ENCODE measurements around the gene MPDZ.

MPDZ gene

DNA sequence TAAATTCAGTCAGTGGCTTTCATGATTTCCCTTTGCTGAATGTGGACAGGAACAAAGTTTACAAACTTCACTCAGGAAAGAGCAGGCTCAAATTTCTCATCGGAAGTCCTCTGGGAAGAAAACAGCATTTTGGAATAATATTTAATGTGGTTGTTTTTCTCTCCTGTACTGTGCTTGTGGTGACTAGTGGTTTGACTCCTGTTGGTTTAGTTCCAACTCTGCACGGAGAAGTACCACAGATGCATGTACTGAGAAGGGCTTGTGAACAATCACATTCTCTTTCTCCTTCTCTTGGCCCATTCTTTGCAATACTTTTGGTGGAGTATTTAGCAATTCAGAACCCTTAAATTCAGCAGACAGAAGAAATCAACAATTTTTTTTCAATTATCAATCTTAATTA, 13.3 kb downstream of the MPDZ start:
- no peak overlapping the region for H3K4me3 ChIP-seq (replicated peaks; ENCODE audit: insufficient read depth, low read length)
- no peak for TF ChIP-seq POLR2AphosphoS5 (IDR thresholded peaks at IDR 0.05; ENCODE audit: low read depth)
- TF ChIP-seq, protein P1, sequence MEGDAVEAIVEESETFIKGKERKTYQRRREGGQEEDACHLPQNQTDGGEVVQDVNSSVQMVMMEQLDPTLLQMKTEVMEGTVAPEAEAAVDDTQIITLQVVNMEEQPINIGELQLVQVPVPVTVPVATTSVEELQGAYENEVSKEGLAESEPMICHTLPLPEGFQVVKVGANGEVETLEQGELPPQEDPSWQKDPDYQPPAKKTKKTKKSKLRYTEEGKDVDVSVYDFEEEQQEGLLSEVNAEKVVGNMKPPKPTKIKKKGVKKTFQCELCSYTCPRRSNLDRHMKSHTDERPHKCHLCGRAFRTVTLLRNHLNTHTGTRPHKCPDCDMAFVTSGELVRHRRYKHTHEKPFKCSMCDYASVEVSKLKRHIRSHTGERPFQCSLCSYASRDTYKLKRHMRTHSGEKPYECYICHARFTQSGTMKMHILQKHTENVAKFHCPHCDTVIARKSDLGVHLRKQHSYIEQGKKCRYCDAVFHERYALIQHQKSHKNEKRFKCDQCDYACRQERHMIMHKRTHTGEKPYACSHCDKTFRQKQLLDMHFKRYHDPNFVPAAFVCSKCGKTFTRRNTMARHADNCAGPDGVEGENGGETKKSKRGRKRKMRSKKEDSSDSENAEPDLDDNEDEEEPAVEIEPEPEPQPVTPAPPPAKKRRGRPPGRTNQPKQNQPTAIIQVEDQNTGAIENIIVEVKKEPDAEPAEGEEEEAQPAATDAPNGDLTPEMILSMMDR (IDR thresholded peaks at IDR 0.05; ENCODE audit: insufficient read depth, low read length): no peak
- no peak for TF ChIP-seq GABPA (IDR thresholded peaks at IDR 0.05; ENCODE audit: low read depth)
- no peak for TF ChIP-seq SPI1 (IDR thresholded peaks at IDR 0.05; ENCODE audit: borderline replicate concordance, low read depth)
- TF ChIP-seq, protein P2, sequence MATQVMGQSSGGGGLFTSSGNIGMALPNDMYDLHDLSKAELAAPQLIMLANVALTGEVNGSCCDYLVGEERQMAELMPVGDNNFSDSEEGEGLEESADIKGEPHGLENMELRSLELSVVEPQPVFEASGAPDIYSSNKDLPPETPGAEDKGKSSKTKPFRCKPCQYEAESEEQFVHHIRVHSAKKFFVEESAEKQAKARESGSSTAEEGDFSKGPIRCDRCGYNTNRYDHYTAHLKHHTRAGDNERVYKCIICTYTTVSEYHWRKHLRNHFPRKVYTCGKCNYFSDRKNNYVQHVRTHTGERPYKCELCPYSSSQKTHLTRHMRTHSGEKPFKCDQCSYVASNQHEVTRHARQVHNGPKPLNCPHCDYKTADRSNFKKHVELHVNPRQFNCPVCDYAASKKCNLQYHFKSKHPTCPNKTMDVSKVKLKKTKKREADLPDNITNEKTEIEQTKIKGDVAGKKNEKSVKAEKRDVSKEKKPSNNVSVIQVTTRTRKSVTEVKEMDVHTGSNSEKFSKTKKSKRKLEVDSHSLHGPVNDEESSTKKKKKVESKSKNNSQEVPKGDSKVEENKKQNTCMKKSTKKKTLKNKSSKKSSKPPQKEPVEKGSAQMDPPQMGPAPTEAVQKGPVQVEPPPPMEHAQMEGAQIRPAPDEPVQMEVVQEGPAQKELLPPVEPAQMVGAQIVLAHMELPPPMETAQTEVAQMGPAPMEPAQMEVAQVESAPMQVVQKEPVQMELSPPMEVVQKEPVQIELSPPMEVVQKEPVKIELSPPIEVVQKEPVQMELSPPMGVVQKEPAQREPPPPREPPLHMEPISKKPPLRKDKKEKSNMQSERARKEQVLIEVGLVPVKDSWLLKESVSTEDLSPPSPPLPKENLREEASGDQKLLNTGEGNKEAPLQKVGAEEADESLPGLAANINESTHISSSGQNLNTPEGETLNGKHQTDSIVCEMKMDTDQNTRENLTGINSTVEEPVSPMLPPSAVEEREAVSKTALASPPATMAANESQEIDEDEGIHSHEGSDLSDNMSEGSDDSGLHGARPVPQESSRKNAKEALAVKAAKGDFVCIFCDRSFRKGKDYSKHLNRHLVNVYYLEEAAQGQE (IDR thresholded peaks at IDR 0.05; ENCODE audit: insufficient replicate concordance, low read depth): no peak
- H3K27ac ChIP-seq (replicated peaks): no peak overlapping the region
- no peak for DNase-seq (ENCODE audit: low read depth in 1 of 2, low spot score in 1 of 2)
- no peaks in the 10 kb centered on the region for H3K27me3 ChIP-seq (ENCODE audit: insufficient read depth, poor library complexity, severe bottlenecking)

DNA sequence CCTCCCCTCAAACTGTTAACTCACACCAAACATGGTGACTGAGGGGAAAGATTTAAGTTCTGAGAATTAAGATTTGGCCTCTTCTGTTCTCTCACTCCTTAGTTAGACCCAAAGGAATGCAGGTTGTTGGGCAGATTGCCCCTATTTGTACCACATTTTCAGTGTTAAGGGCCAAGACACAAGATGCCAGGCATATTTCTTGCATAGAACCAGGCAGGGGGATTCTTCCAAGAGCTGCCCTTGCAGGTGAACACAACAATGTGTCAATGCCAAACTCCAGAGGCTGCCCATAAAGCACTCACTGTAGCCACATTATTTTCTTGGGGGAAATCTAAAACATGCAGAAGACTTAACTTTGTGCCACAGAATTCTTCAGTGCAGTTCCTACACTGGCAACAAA, 14.7 kb downstream of the MPDZ start:
- TF ChIP-seq, protein P1 (IDR thresholded peaks at IDR 0.05; ENCODE audit: insufficient read depth, low read length): no peak
- TF ChIP-seq, protein P2 (IDR thresholded peaks at IDR 0.05; ENCODE audit: insufficient replicate concordance, low read depth): no peak
- no peak for TF ChIP-seq POLR2AphosphoS5 (IDR thresholded peaks at IDR 0.05; ENCODE audit: low read depth)
- TF ChIP-seq GABPA (IDR thresholded peaks at IDR 0.05; ENCODE audit: low read depth): no peak
- TF ChIP-seq SPI1 (IDR thresholded peaks at IDR 0.05; ENCODE audit: borderline replicate concordance, low read depth): no peak
- no peaks in the 10 kb centered on the region for H3K27me3 ChIP-seq (ENCODE audit: insufficient read depth, poor library complexity, severe bottlenecking)
- no peak for DNase-seq (ENCODE audit: low read depth in 1 of 2, low spot score in 1 of 2)

DNA sequence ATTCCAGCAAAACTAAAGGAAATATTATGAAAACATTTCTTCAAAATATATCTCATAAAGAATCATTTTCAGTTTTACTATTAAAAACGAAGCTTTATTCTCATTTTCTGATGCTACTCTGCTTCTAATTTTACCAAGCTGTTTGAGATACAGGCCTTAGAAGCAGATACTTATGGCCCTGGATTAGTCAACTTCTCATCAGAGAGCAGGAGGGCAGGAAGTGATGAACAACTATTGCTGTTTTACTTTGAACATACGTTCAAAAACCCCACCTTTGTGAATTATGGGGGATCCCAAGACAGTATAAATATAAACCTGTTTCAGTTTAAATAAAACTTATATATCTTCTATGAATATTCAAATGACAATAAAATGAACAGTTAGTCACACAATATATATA, 16.0 kb downstream of the MPDZ start:
- DNase-seq (ENCODE audit: low read depth in 1 of 2, low spot score in 1 of 2): no peak
- Histone ChIP-seq H3K27ac (replicated peaks) (no peak overlapping the region), H3K4me3 (replicated peaks; ENCODE audit: insufficient read depth, low read length) (no peak overlapping the region), H3K27me3 (ENCODE audit: insufficient read depth, poor library complexity, severe bottlenecking) (no peaks in the 10 kb centered on the region)
- no peak for TF ChIP-seq POLR2AphosphoS5 (IDR thresholded peaks at IDR 0.05; ENCODE audit: low read depth)
- TF ChIP-seq, protein P2 (IDR thresholded peaks at IDR 0.05; ENCODE audit: insufficient replicate concordance, low read depth): no peak

More for the DNA sequence above, 14.7 kb downstream of the MPDZ start:
- no peak overlapping the region for H3K27ac ChIP-seq (replicated peaks)
- no peak overlapping the region for H3K4me3 ChIP-seq (replicated peaks; ENCODE audit: insufficient read depth, low read length)

DNA sequence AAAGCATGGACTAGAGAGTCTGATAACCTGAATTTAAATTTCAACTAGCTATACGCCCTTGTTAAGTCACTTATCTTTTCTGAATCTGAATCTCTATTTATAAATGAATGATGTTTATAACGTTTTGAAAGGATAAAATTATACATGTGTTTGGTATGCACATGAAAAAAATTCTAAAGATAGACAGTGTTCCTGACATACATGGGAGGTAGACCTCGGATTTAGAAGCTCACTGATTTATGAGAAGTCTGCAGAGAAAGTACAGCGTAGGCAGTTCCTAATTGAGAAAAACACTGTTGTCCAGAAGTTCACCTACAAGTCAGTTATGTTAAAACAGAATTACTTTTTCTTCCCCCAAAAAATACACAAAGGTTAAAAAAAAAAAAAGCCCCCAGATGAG, 26.6 kb downstream of the MPDZ start:
- TF ChIP-seq, protein P2 (IDR thresholded peaks at IDR 0.05; ENCODE audit: insufficient replicate concordance, low read depth): no peak
- TF ChIP-seq POLR2AphosphoS5 (IDR thresholded peaks at IDR 0.05; ENCODE audit: low read depth) (no peak), SPI1 (IDR thresholded peaks at IDR 0.05; ENCODE audit: borderline replicate concordance, low read depth) (no peak), GABPA (IDR thresholded peaks at IDR 0.05; ENCODE audit: low read depth) (no peak)
- TF ChIP-seq, protein P1 (IDR thresholded peaks at IDR 0.05; ENCODE audit: insufficient read depth, low read length): no peak
- H3K27ac ChIP-seq (replicated peaks): no peak overlapping the region
- no peak overlapping the region for H3K4me3 ChIP-seq (replicated peaks; ENCODE audit: insufficient read depth, low read length)
- DNase-seq (ENCODE audit: low read depth in 1 of 2, low spot score in 1 of 2): no peak
- H3K27me3 ChIP-seq (ENCODE audit: insufficient read depth, poor library complexity, severe bottlenecking): no peaks in the 10 kb centered on the region

Measured in HL-60 (cell line).